ENCODE measurements around the gene ZFR.
A peak's percentile ranks its signal among the peaks of the same experiment; 100 is the strongest.
"Not testable (repeated sequence)": the region's sequence is repeated elsewhere in the genome, so short reads cannot be mapped to it uniquely, and the experiment has no call there.

Gene ZFR

GRCh38 chr5:32315221-32316014, 129.1 kb downstream of the ZFR start:
- H3K4me3 ChIP-seq (ENCODE audit: low read length), result no peak overlapping the region
- no peak for TF ChIP-seq CTCF (conservative IDR thresholded peaks at IDR 0.05; ENCODE audit: low read depth, low read length)
- DNase-seq (ENCODE audit: low read depth), result no peak

- DNase-seq (ENCODE audit: low read depth), result no peak
- no peak for TF ChIP-seq CTCF (conservative IDR thresholded peaks at IDR 0.05; ENCODE audit: low read depth, low read length)
- no peak overlapping the region for H3K4me3 ChIP-seq (ENCODE audit: low read length)
Observed at GRCh38 chr5:32314658-32315057, 129.9 kb downstream of the ZFR start.

GRCh38 chr5:32314152-32314488, 130.4 kb downstream of the ZFR start:
- not testable (repeated sequence) for DNase-seq (ENCODE audit: low read depth); H3K4me3 ChIP-seq (ENCODE audit: low read length)

GRCh38 chr5:32312595-32313332, 131.8 kb downstream of the ZFR start, which contains the start of gene MTMR12:
TSS of gene MTMR12 (minus strand) at chr5:32312939. CDS start at chr5:32312838, 101 bp downstream.
- peak within 1 kb of the TSS; percentile 79 for H3K4me3 ChIP-seq (ENCODE audit: low read length)
- peak; percentile 98 for DNase-seq (ENCODE audit: low read depth)
- no peak for TF ChIP-seq CTCF (conservative IDR thresholded peaks at IDR 0.05; ENCODE audit: low read depth, low read length)

GRCh38 chr5:32312197-32312594, 132.3 kb downstream of the ZFR start:
- no peak for DNase-seq (ENCODE audit: low read depth)

GRCh38 chr5:32311404-32312196, 132.9 kb downstream of the ZFR start:
- no peak for DNase-seq (ENCODE audit: low read depth)

More at GRCh38 chr5:32312197-32312594, 132.3 kb downstream of the ZFR start:
- H3K4me3 ChIP-seq (ENCODE audit: low read length), result peak overlapping the region; percentile 79
- TF ChIP-seq CTCF (conservative IDR thresholded peaks at IDR 0.05; ENCODE audit: low read depth, low read length), result no peak

More at GRCh38 chr5:32311404-32312196, 132.9 kb downstream of the ZFR start:
- peak overlapping the region; percentile 79 for H3K4me3 ChIP-seq (ENCODE audit: low read length)
- no peak for TF ChIP-seq CTCF (conservative IDR thresholded peaks at IDR 0.05; ENCODE audit: low read depth, low read length)
